Measurements from ENCODE around the gene GDF7.

The GDF7 gene

DNA sequence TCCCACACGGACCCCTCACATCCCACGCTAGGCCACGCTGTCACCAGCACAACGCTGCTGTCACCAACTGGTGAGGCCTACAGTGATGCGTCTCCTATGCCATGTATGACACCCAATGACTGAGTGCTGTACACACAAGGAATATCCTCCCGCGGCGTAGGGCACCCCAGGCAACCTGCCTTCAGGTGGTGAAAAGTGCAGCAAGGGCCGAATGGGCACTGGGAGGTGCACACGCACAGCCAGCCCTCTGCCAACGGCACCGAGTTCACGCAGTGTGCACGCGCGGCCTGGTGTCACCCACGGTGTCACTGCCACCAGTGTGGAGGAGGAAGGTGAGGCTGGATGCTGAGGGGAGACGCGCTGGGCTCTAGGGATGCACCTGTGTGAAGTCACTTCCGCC is 20.5 kb upstream of the GDF7 start:
- DNase-seq: no peak

DNA sequence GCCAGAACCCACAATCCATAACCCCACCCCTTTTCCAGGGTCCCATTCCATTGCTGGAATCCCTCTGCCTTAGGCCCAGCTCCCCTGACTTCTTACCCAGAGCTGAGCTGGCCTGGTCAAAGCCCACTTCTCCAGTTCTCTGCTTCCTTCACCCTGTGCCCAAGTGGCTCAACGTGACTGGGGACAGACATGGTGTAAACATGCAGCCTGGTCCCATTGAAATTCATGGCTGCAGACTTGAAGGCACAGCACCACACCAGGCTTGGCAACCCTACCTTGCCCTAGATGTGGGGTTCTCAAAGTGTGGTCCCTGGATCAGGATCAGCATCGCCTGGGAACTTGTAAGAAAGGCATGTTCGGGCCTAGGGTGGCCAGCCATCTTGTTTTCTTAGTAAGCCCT is 19.7 kb upstream of the GDF7 start:
- no peak for DNase-seq

DNA sequence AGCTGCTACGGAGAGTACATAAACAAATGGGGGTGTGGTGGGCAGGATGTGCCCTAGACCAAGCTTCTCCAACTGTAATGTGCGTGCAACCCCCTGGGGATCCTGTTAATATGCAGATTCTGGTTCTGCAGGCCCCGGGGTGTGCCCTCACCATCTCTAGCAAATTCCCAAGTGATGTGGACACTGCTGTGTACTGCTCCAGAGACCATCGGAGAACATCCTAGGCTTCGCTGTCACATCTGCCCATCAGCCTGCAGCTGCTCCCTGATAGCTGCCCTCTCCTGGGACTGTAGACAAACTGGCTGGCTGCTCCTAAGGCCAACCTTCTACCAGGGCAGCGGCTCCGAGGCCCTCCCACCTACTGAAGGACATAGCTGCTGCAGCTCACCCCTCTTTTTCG is 19.2 kb upstream of the GDF7 start:
- DNase-seq: no peak

DNA sequence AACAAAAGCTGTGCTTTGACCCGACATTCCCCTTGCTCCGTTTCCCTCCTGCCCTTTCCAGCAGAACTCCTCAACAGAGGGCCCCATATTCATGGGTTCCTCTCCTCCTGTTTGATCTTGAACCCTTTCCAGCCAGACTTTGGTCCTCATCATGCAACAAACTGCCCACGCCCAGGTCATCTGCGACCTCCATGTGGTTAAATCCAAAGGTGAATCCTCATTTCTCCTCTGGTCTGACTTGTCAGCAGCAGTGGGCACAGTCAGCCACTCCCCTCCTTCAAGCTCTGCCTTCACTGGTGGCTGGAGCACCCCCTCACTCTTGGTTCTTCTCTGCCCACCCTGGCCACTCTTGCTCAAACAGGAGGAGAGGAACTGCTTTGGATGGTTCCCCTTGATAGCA is 18.7 kb upstream of the GDF7 start:
- no peak for DNase-seq

DNA sequence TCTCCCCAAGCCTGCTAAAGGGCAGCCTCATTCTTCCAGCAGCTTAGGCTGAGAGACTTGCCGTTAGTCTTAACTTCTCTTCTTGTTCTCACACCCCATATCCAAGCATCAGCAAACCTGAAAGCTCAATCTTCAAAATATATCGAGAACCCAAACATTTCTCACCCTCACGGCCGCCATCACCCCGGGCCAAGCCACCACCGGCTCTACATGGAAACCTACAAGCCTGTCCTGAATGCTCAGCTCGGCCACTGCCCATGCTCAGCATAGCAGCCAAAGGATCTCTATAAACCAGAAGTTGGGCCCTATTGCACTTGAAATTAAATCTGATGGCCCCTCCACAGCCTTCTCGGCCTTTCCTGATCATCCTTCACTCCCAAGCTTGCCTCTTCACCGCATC is 18.1 kb upstream of the GDF7 start:
- DNase-seq: no peak

DNA sequence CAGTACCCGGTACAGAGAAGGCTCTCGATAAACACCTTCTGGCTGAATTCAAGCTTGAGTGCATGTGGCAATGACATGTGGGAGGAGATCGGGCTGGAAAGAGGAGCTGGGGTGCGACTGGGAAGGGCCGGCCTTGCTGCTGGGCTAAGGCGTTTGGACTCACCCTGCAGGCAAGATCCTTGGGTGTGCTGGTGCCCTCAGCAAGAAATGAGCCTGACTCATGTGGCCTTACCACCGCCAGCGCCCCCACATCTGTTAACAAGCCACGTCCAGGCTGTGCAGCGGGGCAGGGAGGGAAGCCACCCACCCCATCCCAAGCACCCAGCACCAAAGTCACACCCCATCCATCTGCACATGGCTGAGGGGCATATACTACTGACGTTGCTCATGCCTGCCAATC is 17.4 kb upstream of the GDF7 start:
- no peak for DNase-seq

DNA sequence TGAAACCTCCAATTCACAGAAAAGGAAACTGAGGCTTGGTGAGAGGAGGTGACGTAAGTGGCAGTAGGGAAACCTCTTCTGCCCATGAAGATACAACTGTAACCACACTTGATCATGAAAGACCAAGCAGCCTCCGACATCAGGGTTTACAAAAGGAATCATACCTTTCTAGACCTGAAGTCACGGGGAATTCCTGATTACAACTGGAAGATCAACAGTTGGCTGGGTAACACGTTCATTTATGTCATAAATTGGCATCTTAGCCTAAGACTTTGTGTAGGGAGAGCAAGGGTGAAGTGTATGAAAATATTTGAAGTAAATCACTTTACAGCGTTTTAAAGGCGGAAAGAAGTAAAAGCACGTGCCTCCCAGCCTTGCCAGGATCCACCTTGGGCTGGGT is 17.0 kb upstream of the GDF7 start:
- no peak for DNase-seq

DNA sequence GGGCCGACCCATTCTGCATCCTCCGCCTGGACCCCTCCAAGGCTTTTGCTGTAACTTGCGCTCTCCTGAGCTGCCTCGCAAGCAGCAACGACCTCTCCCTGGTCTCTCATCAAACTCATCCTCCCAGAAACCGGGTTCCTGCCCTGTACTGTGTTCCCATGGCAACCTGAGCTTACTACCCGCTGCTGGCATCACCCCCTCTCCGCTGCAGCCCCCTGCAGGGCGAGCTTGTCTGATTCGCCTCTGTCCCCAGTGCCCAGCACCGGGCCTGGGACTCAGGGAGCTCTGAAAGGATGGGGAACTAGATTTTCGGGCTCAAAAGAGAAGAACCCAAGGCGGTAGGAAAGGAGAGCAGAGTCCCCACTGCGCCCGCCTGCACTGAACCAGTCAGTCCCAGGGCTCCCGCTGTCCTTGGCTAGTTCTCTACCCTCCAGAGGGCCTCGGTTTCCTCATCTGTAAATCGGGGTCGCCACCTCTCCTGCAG is 16.5 kb upstream of the GDF7 start:
- no peak for DNase-seq

DNA sequence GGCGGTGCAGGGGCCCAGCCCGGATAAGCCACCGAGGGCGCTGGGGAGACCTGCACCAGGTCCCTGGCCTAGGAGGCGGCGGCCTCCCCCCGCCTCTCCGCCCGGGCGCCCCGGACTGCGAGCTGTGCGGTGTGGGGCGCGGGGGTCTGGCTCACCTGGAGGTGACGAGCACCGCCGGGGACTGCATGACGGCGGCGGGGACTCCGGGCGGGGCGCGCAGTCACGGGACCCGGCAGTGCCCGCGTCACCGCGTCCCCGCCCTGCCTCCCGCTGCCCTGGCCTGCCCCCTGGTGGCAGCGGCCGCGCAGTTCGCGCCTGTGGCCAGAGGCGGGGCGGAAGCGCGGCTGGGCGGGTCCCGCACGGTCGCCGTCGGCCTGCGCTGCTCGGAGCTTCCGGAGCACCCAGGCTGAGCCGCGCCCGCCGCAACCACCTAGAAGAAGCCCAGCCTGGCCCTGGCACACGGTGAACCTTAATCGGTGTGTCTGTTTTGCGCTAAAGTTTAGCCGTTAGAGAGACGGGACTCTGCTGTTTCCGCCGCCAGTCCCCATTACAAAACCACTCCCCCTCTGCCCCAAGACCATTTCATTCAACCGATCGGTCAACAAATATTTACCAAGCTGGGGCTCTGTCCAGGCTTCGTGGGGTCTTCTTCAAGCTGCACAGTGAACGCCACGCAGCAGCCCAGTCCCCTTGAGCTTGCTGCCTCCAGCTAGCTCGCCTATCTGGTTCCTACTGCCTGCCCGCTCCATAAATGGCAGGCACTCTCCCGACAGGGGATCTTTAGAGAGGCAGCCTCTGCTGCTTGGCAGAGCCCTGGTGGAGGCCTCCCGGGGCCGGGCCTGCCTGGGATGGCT is 15.8 kb upstream of the GDF7 start, which contains the start of gene HS1BP3:
TSS of gene HS1BP3 (minus strand) at position 222 of the 854 bp plus-strand sequence. CDS start at position 187, 35 bp downstream.
- DNase-seq: peak; percentile 32

DNA sequence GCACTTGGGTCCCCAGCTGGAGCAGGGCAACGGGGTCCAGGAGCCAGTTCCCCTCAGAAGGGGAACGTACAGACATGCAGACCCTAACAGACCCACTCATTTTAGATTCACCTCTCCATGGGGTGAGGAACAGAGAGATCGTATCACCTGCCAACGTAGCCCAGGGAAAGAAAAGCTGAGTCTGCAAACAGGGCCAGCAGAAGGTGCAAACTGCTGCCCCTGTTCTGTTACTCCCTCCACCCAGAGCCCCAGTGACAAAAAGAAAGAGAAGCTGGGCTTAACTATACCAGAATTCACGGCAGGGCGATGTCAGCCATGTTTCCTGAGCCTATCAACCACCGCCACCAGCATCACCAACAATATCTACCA is 15.2 kb upstream of the GDF7 start:
- DNase-seq: no peak

DNA sequence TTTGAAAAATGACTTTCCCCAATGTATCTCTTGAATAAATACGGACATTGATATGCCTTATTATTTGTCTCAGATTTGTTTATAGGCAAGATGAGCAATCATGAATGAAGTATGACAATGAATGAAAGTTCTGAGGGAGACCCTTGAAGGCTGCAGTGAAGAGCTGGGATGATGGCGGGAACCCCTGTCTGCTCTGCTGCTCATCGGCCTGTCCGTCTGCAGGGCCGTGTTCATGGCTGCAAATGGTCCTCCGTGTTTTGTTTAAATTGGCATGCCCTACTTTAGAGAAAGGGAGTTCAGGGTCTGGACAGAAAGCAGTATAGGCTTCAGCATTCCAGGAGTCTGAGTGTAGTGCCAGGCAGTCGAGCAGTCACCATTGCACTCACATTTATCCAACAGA is 14.8 kb upstream of the GDF7 start:
- no peak for DNase-seq

DNA sequence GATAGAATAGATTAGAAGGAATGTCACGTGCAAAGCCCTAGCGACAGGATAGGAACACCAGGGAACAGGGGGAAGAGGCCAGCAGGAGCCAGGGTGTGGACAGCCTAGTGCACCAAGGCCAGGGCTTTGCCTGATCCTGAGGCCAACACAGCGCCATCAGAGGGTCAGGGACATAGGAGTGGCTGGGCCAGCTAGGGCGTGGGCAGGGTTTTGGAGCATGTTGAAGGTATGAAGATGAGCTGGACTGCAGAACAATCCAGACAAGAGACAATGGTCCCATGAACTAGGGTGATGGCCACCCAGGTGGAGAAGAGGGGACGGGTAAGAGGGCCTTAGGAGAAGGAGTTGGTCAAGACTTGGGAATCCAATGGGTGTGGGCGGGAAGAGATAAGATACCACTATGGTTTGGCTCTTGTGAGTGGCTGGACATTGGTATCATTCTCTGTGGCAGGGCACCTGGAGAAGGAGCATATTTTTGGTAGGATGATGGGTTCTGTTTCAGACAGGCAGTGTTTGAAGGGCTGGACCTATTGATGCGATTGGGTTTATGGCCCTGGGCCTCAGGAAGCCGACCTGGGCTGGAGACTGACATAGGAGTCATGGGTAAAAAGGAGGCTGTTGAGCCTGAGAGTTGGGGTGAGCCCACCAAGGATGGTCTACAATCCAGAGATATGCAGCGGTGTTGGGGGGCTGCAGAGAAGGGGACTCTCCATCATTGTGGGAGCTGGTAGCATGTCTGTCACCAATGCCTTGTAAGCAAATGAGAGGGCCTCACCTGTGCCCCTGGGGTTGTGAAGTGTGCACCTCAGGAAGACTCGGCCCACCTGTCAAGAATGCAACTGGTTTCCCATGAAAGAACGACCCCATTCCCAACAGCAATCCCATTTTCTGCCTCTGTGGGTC is 14.0 kb upstream of the GDF7 start:
- DNase-seq: no peak

DNA sequence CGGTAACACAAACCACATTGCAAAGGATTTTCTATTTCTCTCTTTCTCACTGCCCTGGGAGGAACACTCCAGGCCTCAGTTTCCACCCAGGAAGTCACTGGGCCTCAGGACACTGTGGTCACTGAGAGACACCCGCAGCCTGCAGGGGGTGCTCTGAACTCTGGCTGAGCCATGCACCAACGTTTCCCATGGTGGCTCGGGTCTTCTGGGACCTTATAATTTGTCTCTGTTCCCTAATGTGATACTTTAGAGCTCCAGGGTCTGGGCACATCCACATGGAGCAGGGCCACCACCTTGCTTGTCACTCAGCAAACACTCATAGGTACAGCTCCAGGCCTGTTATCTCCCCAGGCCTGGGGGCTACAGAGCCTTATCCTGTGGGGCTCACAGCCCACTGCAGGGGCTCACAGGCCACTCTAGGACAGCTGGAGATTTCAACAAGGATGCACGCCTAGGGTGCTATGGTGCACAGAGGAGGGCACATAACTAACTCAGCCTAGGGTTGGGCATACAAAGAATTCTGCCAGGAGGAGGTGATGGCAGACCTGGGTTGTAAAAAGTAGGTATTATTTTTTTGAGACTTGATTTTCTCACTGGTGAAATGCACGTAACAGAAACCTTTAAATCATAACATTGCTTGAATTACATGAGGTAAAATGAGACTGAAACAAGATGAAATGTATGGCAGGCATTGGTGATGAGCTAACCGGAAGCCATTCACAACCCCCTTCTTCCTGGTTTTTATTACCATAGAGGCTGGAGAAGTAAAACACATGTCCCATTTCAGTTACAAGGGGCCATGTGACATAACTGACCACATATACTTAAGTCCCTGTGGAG is 13.0 kb upstream of the GDF7 start:
- DNase-seq: no peak

DNA sequence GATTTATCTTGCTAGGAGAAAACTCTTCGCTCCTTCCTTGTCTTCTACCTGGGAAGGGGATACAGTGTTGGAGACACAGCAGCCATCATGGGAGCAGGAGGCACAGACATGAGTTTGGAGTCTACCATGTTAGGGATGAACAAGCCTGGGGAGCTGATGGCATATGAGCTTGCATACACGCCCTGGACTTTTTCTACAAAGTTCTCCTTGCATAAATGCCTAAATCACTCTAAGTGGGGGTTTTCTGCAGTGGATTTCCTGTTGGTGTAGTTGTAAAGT is 12.5 kb upstream of the GDF7 start:
- no peak for DNase-seq

DNA sequence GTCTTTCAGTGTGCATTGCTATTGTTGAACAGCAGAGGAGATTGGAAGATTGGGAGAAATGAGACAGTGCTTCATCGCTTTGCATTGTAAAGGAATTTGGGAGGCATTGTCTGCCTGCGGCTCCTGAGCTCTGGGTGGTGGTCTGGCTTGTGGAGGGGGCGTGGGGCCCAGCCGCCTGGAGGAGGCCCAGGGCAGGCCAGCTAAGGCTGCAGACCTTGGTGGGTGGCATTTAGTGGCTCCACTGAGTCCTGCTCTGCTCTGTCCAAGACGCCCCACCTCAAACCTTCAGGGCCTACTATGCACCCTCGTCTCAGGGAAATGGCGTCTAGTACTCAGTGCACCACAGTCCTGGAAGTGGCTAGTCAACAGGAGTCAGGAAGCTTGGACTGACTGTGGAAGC is 10.4 kb upstream of the GDF7 start:
- DNase-seq: no peak

DNA sequence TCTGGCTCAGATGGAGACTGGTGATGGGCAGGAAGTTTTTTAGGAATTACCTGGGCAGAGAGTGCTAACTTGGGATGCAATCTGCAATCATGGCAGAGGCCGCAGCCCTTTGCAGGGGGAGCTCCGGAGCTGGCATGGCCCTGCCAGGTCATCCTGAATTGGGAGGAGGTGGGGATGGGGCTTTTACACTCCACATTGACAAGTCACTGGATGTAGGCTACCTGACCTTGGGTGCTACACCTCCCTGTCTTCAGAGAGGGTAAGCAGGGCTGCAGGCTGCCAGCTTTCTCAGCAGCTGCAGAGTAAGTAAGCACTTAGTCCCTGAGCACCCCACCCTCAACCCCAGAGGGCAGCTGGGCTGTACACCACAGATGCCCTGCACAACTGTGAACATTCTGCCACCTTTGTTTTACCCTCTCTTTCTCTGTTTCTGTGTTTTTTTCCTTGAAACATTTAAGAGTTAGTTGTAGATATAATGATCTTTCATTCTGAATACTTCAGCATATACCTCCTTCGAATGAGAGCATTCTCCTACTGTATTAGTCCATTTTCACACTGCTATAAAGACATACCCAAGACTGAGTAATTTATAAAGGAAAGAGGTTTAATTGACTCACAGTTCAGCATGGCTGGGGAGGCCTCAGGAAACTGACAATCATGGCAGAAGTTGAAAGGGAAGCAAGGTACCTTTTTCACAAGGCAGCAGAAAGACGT is 9.3 kb upstream of the GDF7 start:
- no peak for DNase-seq

DNA sequence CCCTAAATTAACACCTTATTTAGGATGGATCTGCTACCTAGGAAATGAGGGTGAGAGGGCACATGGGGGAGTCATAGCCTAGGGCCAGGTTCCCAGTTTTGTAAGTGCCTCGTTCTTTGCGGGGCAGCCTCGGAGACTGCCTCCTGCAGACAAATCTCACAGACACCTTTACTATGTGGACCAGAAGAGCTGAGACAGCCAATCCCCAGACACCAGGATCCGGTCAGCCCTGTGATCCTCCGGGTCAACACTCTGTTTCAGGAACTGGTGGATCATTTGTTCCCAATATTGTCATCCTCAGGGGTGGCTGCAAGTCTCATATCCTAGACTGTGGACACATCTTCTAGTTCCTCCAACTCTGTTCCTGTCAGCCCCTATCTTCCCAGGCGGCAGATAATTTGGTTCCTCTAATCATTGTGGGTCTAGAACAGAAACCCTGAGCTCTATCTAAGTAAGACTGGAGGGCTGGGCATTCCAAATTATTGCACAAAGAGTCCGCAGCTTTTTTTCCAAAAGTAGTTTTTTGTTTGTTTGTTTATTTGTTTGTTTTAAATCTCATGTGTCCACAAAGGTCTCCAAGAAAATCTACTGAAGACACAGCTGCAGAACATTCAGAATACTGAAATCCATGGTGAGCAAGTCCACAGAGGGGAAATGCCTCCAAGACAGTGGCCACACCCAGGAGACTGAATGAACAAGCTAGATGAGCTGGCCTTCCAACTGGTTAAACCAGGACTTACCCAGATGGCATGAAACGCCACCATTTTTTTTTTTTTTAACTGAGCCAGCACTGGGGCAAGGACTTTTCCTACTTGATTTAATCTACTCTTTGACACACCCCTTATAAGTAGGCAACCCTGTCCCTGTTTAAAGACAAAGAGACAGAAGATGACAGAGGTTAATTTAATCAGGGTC is 6.2 kb upstream of the GDF7 start:
- no peak for DNase-seq

DNA sequence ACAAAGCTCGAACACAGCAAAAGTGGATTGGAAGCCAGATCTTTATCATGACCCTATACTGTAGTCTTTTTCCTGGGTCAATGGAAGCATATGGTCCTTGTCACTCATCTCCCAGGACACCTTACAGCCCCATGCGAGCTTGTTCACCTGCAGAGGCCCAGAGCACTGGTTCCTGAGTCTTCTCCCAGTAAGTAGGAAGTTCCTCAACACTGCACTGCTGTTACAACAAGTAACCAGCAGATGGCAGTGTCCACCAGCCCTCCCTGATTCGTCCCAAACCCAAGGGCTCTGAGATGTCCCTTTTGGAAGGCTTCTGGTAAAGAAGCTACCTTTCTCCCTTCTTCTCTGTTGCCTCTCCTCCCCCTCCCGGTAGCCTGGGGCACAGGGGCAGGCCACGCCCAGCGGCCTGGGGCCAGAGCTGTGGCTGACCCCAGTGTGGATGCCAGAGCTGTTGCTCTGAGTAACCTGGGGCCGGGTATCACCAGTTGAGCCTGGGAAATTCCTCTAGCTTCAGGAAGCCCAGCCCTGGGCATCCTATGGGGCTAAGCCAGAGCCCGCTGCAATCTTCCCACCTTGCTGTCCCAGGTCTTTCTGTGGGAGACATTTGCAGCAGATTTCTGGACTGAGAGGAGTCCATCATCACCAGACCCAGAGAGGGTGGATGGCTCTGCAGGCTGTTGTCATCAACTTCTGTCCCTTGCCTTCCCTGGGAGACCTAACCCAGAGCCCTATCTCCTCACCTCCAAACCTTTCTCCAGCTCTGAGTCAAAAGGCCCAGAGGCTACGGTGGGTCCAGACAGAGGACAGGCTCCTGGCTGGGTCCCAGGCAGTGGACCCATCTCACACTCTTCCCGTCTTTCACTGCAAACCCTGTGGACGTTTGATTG is 5.3 kb upstream of the GDF7 start:
- peak; percentile 45 for DNase-seq

DNA sequence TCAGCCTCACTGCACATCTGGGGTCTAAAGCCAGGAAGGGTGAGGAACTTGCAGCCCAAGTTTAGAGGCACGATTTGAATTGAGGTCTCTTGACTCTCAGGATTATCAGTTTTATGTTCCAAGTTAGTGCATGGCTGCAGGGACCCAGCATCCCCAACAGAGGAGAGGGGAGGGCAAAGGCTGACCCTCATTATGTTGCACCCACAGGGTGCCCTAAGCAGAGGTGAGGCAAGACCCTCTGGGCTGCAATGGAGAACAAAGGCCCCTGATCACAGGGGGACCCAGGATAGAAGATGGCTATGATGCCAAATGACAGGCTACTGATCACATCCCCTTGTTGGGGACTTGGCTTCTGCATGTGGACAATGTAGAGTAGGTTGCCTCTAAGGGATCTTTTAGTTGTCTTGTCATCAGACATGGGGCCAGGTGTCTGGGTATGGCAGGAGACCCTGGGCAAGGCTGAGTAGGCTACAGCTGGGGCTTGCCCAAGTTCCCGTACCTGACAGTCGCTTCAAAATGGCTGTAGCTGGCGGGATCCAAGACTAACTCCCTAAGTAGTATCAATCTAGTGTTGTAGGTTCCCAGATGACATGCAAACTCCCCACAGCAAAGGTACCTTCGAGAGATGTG is 4.5 kb upstream of the GDF7 start:
- DNase-seq: no peak
